Anterior cingulate cortex (tissue), 58 donors: ENCODE results near the gene SIM1.
A peak's percentile ranks its signal among the peaks of the same experiment; 100 is the strongest.

ENCODE experiments used
- DNase-seq, 58 donors: peaks; one replicate each; lab custom pipeline; 2025; lab: John Stamatoyannopoulos, UW

The SIM1 gene

GRCh38 chr6:100464903-100465700, at the start of gene SIM1:
TSS of gene SIM1 (minus strand) at chr6:100464921. CDS start at chr6:100463468, 1,453 bp downstream.
- DNase-seq = no peak

GRCh38 chr6:100512203-100512862, 47.6 kb upstream of the SIM1 start:
- DNase-seq = no peak

- no peak for DNase-seq
These were observed 44.4 kb upstream of the SIM1 start for GRCh38 chr6:100509101-100509500.

- no peak for DNase-seq
These were observed 41.9 kb upstream of the SIM1 start for GRCh38 chr6:100506651-100507050.

- no peak for DNase-seq
These were observed 40.3 kb upstream of the SIM1 start for GRCh38 chr6:100504786-100505737.

- DNase-seq = no peak
These were observed 38.5 kb upstream of the SIM1 start for GRCh38 chr6:100503043-100503705.

GRCh38 chr6:100493206-100493888, 28.6 kb upstream of the SIM1 start:
- DNase-seq = no peak

- no peak for DNase-seq
These were observed 27.4 kb upstream of the SIM1 start for GRCh38 chr6:100491952-100492670.

- no peak for DNase-seq
These were observed 25.3 kb upstream of the SIM1 start for GRCh38 chr6:100490065-100490464.

GRCh38 chr6:100488244-100488643, 23.5 kb upstream of the SIM1 start:
- no peak for DNase-seq

GRCh38 chr6:100487638-100488037, 22.9 kb upstream of the SIM1 start:
- no peak for DNase-seq

- no peak for DNase-seq
These were observed 20.5 kb upstream of the SIM1 start for GRCh38 chr6:100485268-100485667.

- DNase-seq = no peak
These were observed 19.8 kb upstream of the SIM1 start for GRCh38 chr6:100484474-100484873.

- no peak for DNase-seq
These were observed 18.0 kb upstream of the SIM1 start for GRCh38 chr6:100482698-100483097.

GRCh38 chr6:100479179-100480035, 14.7 kb upstream of the SIM1 start:
- DNase-seq = peak in 2 of 58 donors; percentile 4 to 17

GRCh38 chr6:100475554-100476320, 11.0 kb upstream of the SIM1 start:
- DNase-seq = no peak

- no peak for DNase-seq
These were observed 8.5 kb upstream of the SIM1 start for GRCh38 chr6:100473182-100473581.
